Skeletal muscle satellite cell (primary cell): ENCODE results near the gene TRAPPC14.

ENCODE experiments used
- H3K27me3 ChIP-seq: 2 replicates; pipeline ENCODE4 v1.7.0; 2013; ENCODE audit warnings: low read length; ENCODE audit not compliant: control insufficient read depth, insufficient read depth
- H3K36me3 ChIP-seq: 2 replicates; pipeline ENCODE4 v1.7.0; 2013; ENCODE audit warnings: mild to moderate bottlenecking, control low read depth, low read length; ENCODE audit not compliant: insufficient read depth
- H3K4me1 ChIP-seq: 2 replicates; pipeline ENCODE4 v1.7.0; 2013; ENCODE audit warnings: low read length; ENCODE audit not compliant: control insufficient read depth, insufficient read depth
- H3K4me2 ChIP-seq: 2 replicates; pipeline ENCODE4 v1.7.0; 2013; ENCODE audit warnings: mild to moderate bottlenecking, low read length
- H3K4me3 ChIP-seq: 2 replicates; pipeline ENCODE4 v1.7.0; 2013; ENCODE audit warnings: low read length
- H3K9ac ChIP-seq: 2 replicates; pipeline ENCODE4 v1.7.0; 2013; ENCODE audit warnings: mild to moderate bottlenecking, low read depth, low read length, moderate library complexity
- H3K9me3 ChIP-seq: replicated peaks from 2 replicates; pipeline ENCODE4 v1.7.0; 2013; ENCODE audit warnings: mild to moderate bottlenecking, control low read depth, low read length

Gene TRAPPC14

DNA sequence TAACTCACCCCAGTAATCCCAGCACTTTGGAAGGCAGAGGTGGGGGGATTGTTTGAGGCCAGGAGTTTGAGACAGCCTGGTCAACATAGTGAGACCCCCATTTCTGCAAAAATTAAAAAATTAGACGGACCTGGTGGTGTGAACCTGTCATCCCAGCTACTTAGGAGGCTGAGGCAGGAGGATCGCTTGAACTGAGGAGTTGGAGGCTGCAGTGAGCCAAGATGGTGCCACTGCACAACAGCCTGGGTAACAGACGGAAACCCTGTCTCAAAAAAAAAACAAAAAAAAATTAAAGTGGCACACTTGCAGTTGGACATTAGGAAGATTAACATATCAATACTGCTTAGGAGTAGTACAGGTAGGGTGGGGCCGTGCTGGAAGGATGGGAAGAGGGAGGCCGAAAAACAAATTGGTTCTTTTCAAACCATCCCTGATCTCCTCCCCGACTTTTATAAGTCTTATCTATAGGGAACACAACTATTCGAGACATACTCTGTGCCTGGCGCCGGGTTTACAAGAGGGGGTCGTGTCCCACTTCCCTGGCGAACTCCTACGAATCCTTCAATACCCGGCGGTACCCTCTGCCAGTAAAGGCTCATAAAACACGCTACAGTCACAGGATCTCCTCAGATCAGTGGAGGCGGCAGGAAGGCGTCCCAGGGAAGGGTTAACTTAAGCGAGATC is 40.0 kb downstream of the TRAPPC14 start:
- peak overlapping the region; percentile 90 for H3K4me2 ChIP-seq
- H3K9ac ChIP-seq: peak overlapping the region; percentile 85
- H3K4me3 ChIP-seq: peak overlapping the region; percentile 76
- peaks cover 13% of the 10 kb centered on the region for H3K4me1 ChIP-seq
- no peaks in the 10 kb centered on the region for H3K27me3 ChIP-seq
- H3K36me3 ChIP-seq: peaks cover 19% of the 10 kb centered on the region
- H3K9me3 ChIP-seq: no peaks in the 10 kb centered on the region

DNA sequence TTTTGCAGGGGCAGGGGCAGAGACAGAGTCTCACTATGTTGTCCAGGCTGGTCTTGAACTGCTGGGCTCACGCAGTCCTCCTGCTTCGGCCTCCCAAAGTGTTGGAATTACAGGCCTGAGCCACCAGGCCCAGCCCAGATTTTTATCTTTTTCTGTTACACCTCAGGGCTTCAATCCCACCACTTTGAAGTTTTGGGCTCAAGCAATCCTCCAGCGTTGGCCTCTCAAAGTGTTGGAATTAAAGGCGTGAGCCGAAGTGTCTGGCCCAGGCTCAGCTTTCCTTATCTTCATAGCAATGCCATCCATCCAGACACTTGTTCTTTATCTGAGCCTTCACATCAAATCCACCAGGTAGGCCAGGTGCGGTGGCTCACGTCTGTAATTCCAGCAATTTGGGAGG is 43.5 kb downstream of the TRAPPC14 start:
- no peak overlapping the region for H3K9ac ChIP-seq
- peaks cover 5% of the 10 kb centered on the region for H3K4me1 ChIP-seq

DNA sequence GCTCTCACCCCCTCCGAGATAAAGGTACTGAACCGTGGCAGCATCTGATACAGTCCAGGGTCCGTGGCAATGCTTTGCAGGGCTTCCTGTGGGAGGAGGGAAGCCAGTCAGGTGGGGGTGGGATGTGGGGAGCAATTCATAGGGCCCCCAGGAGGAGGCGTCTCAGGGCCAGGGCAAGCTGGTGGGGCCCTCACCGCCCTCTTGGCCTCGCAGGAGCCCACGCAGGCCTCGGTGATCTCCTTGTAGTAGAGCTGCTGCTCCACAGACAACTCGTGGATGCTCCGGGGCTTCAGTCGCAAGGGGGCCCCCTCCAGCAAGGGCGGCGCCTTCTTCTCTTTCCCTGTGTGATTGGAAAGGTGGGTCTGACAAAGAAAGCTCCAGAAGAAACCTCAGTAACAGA is 46.6 kb downstream of the TRAPPC14 start:
- Histone ChIP-seq H3K36me3 (peaks cover 46% of the 10 kb centered on the region), H3K9ac (no peak overlapping the region)

More for the DNA sequence above, 43.5 kb downstream of the TRAPPC14 start:
- Histone ChIP-seq H3K36me3 (peaks cover 23% of the 10 kb centered on the region), H3K27me3 (no peaks in the 10 kb centered on the region), H3K9me3 (no peaks in the 10 kb centered on the region), H3K4me2 (no peak overlapping the region), H3K4me3 (no peak overlapping the region)

DNA sequence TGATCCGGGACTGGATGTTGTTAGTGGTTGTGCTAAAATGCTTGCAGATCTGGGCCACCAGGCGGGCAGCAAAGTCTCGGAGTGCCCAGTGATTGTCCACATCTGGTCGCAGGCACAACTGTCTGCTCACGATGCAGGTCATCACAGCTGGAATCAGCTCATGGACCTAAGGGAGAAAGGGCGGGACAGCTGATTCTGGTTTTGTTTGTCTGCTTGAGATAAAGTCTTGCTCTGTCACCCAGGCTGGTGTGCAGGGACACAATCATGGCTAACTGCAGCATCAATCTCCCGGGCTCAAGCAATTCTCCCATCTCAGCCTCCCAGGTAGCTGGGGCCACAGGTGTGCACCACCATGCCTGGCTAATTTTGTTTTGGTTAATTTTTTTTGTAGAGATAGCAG is 47.4 kb downstream of the TRAPPC14 start:
- Histone ChIP-seq H3K9me3 (no peaks in the 10 kb centered on the region), H3K4me1 (no peaks in the 10 kb centered on the region), H3K27me3 (no peaks in the 10 kb centered on the region), H3K4me2 (no peak overlapping the region), H3K36me3 (peaks cover 53% of the 10 kb centered on the region), H3K9ac (no peak overlapping the region), H3K4me3 (no peak overlapping the region)

More for the DNA sequence above, 46.6 kb downstream of the TRAPPC14 start:
- H3K4me1 ChIP-seq: no peaks in the 10 kb centered on the region
- H3K27me3 ChIP-seq: no peaks in the 10 kb centered on the region
- no peaks in the 10 kb centered on the region for H3K9me3 ChIP-seq
- no peak overlapping the region for H3K4me3 ChIP-seq
- no peak overlapping the region for H3K4me2 ChIP-seq

DNA sequence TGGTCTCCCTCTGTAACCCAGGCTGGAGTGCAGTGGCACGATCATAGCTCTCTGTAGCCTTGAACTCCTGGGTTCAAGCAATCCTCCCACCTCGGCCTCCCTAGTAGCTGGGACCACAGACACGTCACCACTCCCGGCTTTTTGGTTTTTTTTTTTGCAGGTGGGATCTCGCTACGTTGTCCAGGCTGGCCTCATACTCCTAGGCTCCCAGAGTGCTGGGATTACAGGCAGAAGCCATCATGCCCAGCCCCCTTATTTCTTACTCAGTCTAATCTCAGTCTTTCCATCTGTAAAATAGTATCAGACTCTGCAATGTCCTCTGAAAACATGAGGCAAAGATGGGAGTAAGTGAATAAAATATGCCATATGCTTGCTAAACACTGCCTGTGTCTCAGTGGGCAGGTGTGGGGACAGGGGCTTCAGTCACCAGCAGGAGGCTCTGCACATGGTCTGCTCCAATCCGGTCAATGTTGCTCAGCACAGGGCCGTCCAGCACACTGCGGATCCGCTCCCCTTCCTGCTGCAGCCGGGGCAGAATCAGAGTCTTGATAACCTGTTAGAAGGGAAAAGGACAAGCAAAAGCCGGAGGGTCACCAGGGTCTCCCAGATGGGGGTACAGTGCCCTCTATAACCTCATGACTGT is 48.9 kb downstream of the TRAPPC14 start:
- H3K9me3 ChIP-seq: no peaks in the 10 kb centered on the region
- H3K27me3 ChIP-seq: no peaks in the 10 kb centered on the region
- H3K4me1 ChIP-seq: no peaks in the 10 kb centered on the region
- H3K4me2 ChIP-seq: no peak overlapping the region
- peaks cover 62% of the 10 kb centered on the region for H3K36me3 ChIP-seq
- H3K4me3 ChIP-seq: no peak overlapping the region
- H3K9ac ChIP-seq: no peak overlapping the region

DNA sequence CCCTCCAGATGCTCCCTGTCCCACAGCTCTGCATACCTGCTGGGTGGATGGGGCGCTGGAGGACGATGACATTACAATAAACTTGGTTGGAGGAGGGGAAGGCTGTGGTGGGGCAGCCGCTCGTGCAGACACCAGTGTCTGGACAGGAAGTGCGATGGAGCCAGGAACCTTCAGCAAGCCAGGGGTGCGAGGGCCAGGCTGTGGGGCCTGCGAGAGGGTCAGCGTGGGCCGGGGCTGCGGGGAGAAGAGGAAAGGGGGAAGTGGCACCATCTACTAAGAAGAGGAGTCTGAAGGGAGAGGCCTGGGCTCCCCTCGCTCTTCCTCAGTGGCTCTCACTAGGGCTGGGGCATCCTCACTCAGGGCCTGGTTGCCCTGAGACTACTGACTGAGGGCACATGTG is 50.6 kb downstream of the TRAPPC14 start:
- no peak overlapping the region for H3K9ac ChIP-seq
- no peaks in the 10 kb centered on the region for H3K9me3 ChIP-seq
- peaks cover 56% of the 10 kb centered on the region for H3K36me3 ChIP-seq
- no peak overlapping the region for H3K4me3 ChIP-seq
- peaks cover 7% of the 10 kb centered on the region for H3K4me1 ChIP-seq
- H3K27me3 ChIP-seq: no peaks in the 10 kb centered on the region
- no peak overlapping the region for H3K4me2 ChIP-seq

DNA sequence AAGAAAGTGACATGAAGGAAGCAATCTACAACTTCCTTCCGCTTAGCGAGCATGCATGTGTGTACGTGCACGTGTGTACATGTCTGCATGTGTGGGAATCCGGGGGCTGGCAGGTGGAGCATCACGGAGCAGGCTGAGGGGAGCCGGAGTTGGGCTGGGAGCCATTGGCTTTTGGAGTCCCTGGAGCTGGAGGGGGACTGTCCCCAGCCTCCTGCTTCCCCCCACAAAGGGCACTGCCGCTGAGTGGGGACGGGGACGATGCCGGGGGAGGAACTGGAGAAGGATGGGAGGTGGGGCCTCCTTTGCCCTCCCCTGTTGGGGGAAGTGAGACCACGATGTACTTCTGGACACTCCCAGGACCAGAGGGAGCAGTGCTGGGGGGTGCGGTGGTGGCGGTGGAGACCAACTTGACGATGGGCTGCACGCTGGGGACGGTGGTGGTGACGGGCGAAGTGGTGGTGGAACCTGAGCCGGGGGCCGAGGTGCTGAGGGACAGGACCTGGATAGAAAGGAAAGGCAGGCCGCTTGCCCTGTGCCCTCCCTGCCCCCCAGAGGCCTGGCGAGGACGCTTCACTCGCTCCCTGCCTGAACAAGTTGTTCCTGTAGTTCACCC is 51.3 kb downstream of the TRAPPC14 start:
- no peaks in the 10 kb centered on the region for H3K9me3 ChIP-seq
- H3K9ac ChIP-seq: no peak overlapping the region
- H3K36me3 ChIP-seq: peaks cover 56% of the 10 kb centered on the region
- no peak overlapping the region for H3K4me3 ChIP-seq
- H3K4me1 ChIP-seq: peaks cover 14% of the 10 kb centered on the region
- H3K4me2 ChIP-seq: no peak overlapping the region
- H3K27me3 ChIP-seq: no peaks in the 10 kb centered on the region

DNA sequence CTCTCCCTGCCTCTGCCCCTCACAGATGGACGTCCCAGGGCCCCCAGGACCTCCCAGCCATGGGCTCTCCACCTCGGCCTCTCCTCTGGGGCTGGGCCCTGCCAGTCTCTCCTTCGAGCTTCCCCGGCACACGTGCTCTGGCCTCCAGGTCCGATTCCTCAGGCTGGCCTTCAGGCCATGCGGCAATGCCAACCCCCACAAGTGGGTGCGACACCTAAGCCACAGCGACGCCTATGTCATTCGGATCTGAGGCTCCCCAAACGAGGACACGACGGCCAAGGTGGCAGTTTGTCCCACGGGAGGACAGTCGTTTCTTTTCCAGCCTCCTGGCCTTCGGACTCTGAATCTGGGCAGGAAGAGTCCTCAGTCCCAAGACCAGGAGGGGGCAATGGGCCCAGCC is 51.9 kb downstream of the TRAPPC14 start:
- no peaks in the 10 kb centered on the region for H3K27me3 ChIP-seq
- no peaks in the 10 kb centered on the region for H3K9me3 ChIP-seq
- H3K4me2 ChIP-seq: no peak overlapping the region
- H3K9ac ChIP-seq: no peak overlapping the region
- H3K4me1 ChIP-seq: peaks cover 15% of the 10 kb centered on the region
- H3K36me3 ChIP-seq: peaks cover 55% of the 10 kb centered on the region
- H3K4me3 ChIP-seq: no peak overlapping the region

DNA sequence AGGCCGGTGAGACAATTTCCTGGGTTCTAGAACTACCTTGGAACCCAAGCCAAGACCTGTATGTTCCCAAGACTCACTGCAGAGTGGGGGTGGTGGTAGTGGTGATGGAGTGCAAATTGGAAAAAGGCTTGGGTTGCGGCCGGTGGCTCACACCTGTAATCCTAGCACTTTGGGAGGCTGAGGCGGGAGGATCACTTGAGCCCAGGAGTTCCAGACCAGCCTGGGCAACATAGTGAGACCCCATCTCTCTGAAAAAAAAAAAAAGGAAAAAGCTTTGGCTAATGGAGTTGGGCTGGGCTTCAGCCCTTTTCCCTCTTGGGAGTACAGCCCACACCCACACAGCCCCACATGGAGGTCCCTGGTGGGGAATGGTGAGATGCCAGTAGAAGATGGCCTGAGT is 53.0 kb downstream of the TRAPPC14 start:
- peaks cover 15% of the 10 kb centered on the region for H3K4me1 ChIP-seq
- H3K9me3 ChIP-seq: no peaks in the 10 kb centered on the region
- no peak overlapping the region for H3K4me2 ChIP-seq
- H3K36me3 ChIP-seq: peaks cover 48% of the 10 kb centered on the region
- H3K27me3 ChIP-seq: no peaks in the 10 kb centered on the region
- H3K9ac ChIP-seq: no peak overlapping the region
- H3K4me3 ChIP-seq: no peak overlapping the region
